CD4-positive, alpha-beta T cell treated with Interleukin-17A for 1 hour (primary cell): ENCODE measurements around the gene PLEKHA7.
A peak's percentile ranks its signal among the peaks of the same experiment; 100 is the strongest.

Experiments used
- DNase-seq: peaks from one replicate; pipeline ENCODE4 v3.0.0-alpha.2; 2020

PLEKHA7 gene

GRCh38 chr11:16785520-16786128 is 228.6 kb downstream of the PLEKHA7 start:
- peak; percentile 57 for DNase-seq

- DNase-seq, result no peak
Measured at GRCh38 chr11:16784666-16785065, 229.5 kb downstream of the PLEKHA7 start.

- DNase-seq, result no peak
Measured at GRCh38 chr11:16784097-16784496, 230.1 kb downstream of the PLEKHA7 start.

GRCh38 chr11:16783321-16783801 is 230.9 kb downstream of the PLEKHA7 start:
- no peak for DNase-seq

GRCh38 chr11:16781936-16782919 is 232.0 kb downstream of the PLEKHA7 start:
- DNase-seq, result no peak

GRCh38 chr11:16780698-16781550 is 233.3 kb downstream of the PLEKHA7 start:
- no peak for DNase-seq

GRCh38 chr11:16780146-16780545 is 234.1 kb downstream of the PLEKHA7 start:
- no peak for DNase-seq

- DNase-seq, result peak; percentile 6
Measured at GRCh38 chr11:16779436-16779835, 234.8 kb downstream of the PLEKHA7 start.

- no peak for DNase-seq
Measured at GRCh38 chr11:16778876-16779275, 235.3 kb downstream of the PLEKHA7 start.

- DNase-seq, result no peak
Measured at GRCh38 chr11:16778286-16778685, 235.9 kb downstream of the PLEKHA7 start.

- DNase-seq, result no peak
Measured at GRCh38 chr11:16777613-16777975, 236.6 kb downstream of the PLEKHA7 start.

- no peak for DNase-seq
Measured at GRCh38 chr11:16776711-16777612, 237.3 kb downstream of the PLEKHA7 start.

- DNase-seq, result no peak
Measured at GRCh38 chr11:16775614-16776283, 238.5 kb downstream of the PLEKHA7 start.

- no peak for DNase-seq
Measured at GRCh38 chr11:16774936-16775613, 239.1 kb downstream of the PLEKHA7 start.

- no peak for DNase-seq
Measured at GRCh38 chr11:16773981-16774935, 240.0 kb downstream of the PLEKHA7 start.

GRCh38 chr11:16772141-16772512 is 242.1 kb downstream of the PLEKHA7 start:
- no peak for DNase-seq

GRCh38 chr11:16771350-16772140 is 242.7 kb downstream of the PLEKHA7 start:
- DNase-seq, result no peak

- no peak for DNase-seq
Measured at GRCh38 chr11:16770016-16770415, 244.2 kb downstream of the PLEKHA7 start.

GRCh38 chr11:16769386-16769785 is 244.8 kb downstream of the PLEKHA7 start:
- DNase-seq, result no peak
